Measurements from ENCODE around the gene MCM5. TPM values are rescaled to one million over a fixed set of nuclear protein-coding genes. Genes with fewer than 3 reads are reported as not detected.

MCM5 gene
- total RNA-seq, 1 donor from 2014 or later = 8.3 TPM

DNA sequence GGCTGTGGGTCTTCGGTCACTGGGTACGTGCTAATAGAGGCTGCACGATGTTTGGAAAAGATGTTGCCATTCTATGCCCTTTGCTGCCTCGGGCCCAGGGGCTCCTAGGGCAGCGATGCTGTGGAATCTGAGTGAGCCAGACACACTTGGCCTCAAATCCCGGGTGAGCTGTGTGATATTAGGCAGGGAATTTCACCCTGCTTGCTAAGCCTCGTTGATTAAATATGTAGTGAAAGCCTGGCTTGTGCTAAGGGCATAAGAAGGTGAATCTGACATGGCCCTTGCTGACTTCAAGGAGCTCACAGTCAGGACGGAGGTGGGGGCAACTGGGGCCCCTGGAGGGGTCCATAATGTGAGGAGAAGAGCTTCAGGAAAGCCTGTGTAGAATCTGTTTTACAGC, 24.4 kb upstream of the MCM5 start:
- Histone ChIP-seq H3K36me3 (no peaks in the 10 kb centered on the region), H3K27me3 (ENCODE audit: low read depth) (no peaks in the 10 kb centered on the region), H3K9me3 (replicated peaks) (no peaks in the 10 kb centered on the region), H3K4me3 (no peak overlapping the region), H3K27ac (replicated peaks) (no peak overlapping the region), H3K4me1 (peaks cover 28% of the 10 kb centered on the region)
- TF ChIP-seq, protein P1, sequence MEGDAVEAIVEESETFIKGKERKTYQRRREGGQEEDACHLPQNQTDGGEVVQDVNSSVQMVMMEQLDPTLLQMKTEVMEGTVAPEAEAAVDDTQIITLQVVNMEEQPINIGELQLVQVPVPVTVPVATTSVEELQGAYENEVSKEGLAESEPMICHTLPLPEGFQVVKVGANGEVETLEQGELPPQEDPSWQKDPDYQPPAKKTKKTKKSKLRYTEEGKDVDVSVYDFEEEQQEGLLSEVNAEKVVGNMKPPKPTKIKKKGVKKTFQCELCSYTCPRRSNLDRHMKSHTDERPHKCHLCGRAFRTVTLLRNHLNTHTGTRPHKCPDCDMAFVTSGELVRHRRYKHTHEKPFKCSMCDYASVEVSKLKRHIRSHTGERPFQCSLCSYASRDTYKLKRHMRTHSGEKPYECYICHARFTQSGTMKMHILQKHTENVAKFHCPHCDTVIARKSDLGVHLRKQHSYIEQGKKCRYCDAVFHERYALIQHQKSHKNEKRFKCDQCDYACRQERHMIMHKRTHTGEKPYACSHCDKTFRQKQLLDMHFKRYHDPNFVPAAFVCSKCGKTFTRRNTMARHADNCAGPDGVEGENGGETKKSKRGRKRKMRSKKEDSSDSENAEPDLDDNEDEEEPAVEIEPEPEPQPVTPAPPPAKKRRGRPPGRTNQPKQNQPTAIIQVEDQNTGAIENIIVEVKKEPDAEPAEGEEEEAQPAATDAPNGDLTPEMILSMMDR (IDR thresholded peaks at IDR 0.05; ENCODE audit: borderline replicate concordance) = no peak
- no peak for DNase-seq
- intact Hi-C loops (cut with micrococcal nuclease) = no loop called here

DNA sequence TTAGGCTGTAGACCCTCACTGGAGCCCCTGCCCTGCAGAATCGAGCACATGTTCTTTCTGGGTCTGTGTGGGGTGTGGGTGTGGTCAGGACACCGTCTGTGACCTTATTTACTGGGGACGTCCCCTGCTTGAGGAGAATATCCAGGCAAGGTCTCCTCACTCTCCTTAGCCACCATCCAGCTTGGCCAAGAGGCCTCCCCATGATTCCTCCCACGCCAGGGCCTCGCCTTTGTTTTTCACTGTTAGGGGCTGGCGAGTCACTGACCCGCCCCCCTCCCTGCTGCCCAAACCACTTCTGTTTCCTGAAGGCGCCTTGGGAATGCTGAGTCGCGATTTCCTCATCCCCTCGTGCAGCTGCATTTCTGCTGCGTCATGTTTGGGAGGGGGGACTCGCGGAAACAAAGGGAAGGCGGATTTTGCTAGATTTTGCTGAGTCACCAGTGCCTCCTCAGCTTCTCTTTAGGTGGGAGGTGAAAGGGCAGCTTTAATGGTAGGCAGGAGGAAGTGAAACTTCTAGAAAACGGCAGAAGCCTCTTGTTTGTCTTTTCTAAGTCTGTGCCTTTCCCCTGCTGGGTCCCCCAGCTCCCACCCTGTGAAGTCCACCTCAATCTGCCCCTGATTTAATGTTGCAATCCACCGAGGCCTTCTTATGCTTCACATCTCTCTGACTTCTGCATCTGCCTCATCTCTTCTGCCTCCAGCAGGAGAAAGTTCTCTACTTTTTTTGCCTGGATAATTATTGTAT, 23.0 kb upstream of the MCM5 start:
- Histone ChIP-seq H3K27ac (replicated peaks) (peak overlapping the region; percentile 79), H3K9me3 (replicated peaks) (no peaks in the 10 kb centered on the region), H3K36me3 (no peaks in the 10 kb centered on the region), H3K4me1 (peaks cover 37% of the 10 kb centered on the region), H3K27me3 (ENCODE audit: low read depth) (no peaks in the 10 kb centered on the region), H3K4me3 (no peak overlapping the region)
- DNase-seq = peak; percentile 89
- intact Hi-C loops (cut with micrococcal nuclease) = no loop called here
- TF ChIP-seq, protein P1 (IDR thresholded peaks at IDR 0.05; ENCODE audit: borderline replicate concordance) = no peak

DNA sequence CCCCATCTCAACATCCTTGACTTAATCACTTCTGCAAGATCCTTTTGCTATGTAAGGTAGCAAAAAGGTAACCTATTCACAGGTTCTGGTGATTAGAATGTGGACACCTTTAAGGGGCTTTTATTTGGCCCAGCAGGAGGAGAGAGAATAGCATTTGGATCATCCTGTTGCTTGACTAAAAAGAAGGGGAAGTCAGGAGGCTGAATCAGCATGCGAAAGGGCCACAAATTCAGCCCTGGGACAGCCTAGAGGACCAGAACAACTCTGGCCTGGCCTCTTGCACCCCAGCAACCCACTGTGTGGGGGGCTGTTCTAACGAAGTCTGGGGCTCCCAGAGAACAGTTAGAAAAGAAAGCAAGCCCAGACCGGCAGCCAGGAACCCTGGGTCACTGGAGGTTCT, 22.2 kb upstream of the MCM5 start:
- Histone ChIP-seq H3K27me3 (ENCODE audit: low read depth) (no peaks in the 10 kb centered on the region), H3K9me3 (replicated peaks) (no peaks in the 10 kb centered on the region), H3K36me3 (no peaks in the 10 kb centered on the region), H3K4me3 (no peak overlapping the region), H3K4me1 (peaks cover 30% of the 10 kb centered on the region), H3K27ac (replicated peaks) (peak overlapping the region; percentile 79)
- no peak for DNase-seq
- TF ChIP-seq, protein P1 (IDR thresholded peaks at IDR 0.05; ENCODE audit: borderline replicate concordance) = no peak
- intact Hi-C loops (cut with micrococcal nuclease) = no loop called here

DNA sequence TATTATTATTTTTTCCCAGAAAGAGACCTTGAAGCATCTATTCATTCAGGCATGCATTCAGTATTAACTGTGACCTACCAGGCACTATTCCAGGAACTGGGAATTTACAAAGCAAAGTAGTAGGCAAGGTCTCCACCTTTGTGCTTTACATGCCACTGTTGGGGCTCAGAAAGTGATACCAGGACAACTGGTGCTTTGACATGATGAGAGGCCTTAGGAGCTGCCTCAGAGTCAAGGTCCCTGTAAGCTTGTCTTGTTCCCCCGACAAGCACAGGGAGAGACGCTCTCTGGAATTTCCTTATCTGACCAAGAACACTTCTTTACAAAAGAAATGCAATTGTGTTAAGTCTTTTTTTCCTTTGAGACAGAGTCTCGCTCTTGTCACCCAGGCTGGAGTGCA, 21.3 kb upstream of the MCM5 start:
- no peak for DNase-seq
- no peak overlapping the region for H3K27ac ChIP-seq (replicated peaks)
- no peak overlapping the region for H3K4me3 ChIP-seq
- peaks cover 30% of the 10 kb centered on the region for H3K4me1 ChIP-seq
- no peaks in the 10 kb centered on the region for H3K27me3 ChIP-seq (ENCODE audit: low read depth)
- TF ChIP-seq, protein P1 (IDR thresholded peaks at IDR 0.05; ENCODE audit: borderline replicate concordance) = no peak
- H3K9me3 ChIP-seq (replicated peaks) = no peaks in the 10 kb centered on the region
- intact Hi-C loops (cut with micrococcal nuclease) = no loop called here
- no peaks in the 10 kb centered on the region for H3K36me3 ChIP-seq

- Histone ChIP-seq H3K4me1 (peaks cover 30% of the 10 kb centered on the region), H3K36me3 (no peaks in the 10 kb centered on the region), H3K27me3 (ENCODE audit: low read depth) (no peaks in the 10 kb centered on the region), H3K4me3 (no peak overlapping the region), H3K27ac (replicated peaks) (no peak overlapping the region), H3K9me3 (replicated peaks) (no peaks in the 10 kb centered on the region)
- no peak for DNase-seq
- intact Hi-C loops (cut with micrococcal nuclease) = no loop called here
- TF ChIP-seq, protein P1 (IDR thresholded peaks at IDR 0.05; ENCODE audit: borderline replicate concordance) = no peak
Measured at GRCh38 chr22:35379146-35379993, 20.6 kb upstream of the MCM5 start.

Data from left ventricle myocardium inferior (tissue), 1 donor.